Astrocyte (in vitro differentiated cells and primary cell): Measurements from ENCODE around the gene NUP214.

Experiments
- CTCF ChIP-seq: IDR thresholded peaks from 2 replicates; pipeline ENCODE4 v1.5.1; 2011; ENCODE audit warnings: low read depth, mild to moderate bottlenecking, inconsistent platforms, low read length, moderate library complexity; ENCODE audit not compliant: insufficient read depth
- EZH2 ChIP-seq: IDR thresholded peaks from 2 replicates; pipeline ENCODE4 v1.6.1; 2012; ENCODE audit warnings: mild to moderate bottlenecking, low read length, inconsistent platforms; ENCODE audit not compliant: insufficient read depth

DNA sequence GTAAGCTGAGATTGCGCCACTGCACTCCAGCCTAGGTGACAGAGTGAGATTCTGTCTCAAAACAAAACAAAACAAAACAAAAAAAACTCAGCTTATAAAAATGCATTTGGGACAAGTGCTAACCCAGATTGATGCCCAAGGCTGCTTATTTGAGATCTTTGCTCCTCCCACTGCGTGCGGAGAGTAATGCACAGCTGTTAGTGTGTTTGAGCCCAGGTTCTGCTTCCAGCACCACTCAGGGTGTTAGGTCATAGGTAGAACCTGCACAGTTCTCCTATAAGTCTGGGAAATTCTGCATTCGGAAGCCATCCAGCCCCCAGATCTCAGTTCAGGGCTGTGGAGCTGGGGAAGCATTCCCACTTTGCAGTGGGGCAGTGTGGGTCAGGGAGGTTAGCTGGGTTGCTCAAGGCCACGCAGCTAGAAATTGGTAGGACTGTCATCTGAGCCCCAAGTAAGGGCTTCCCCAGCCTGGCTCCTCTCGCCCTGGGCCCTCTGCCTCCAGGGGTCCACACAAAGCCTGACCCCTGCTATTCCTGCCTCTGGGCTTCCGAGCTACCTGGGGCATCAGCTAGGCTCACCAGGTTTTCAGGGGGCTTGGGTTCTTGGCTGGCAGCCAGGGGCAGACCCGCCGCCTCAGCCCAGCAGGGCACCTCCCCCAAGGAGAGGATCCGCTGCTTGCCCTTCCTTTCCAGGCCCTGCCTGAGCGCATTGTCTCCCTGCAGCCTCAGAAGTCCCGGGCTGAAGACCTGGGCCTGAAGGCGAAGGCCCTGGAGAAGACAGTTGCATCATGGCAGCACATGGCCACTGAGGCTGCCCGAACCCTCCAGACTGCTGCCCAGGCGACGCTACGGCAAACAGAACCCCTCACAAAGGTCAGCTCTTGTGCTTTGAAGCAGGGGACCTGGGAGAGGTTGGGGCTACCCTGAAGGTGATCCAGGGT lies 46.7 kb upstream of the NUP214 start:
- no peak for TF ChIP-seq CTCF
- TF ChIP-seq EZH2, result no peak
